IPS-NIHi7 (cell line): ENCODE results near the gene MZF1.
A peak's percentile ranks its signal among the peaks of the same experiment; 100 is the strongest.
"Not testable (repeated sequence)": the region's sequence is repeated elsewhere in the genome, so short reads cannot be mapped to it uniquely, and the experiment has no call there.

Experiments used
- DNase-seq: peaks from one replicate; pipeline ENCODE4 v3.0.0; 2012; ENCODE audit warnings: mixed read lengths; ENCODE audit errors: extremely low spot score

MZF1 gene

GRCh38 chr19:58572818-58573657 lies at the start of gene MZF1:
TSS of gene MZF1 (minus strand) at chr19:58573335. CDS start at chr19:58571389, 1,946 bp downstream.
- peak; percentile 93 for DNase-seq

GRCh38 chr19:58607213-58607612 lies 34.1 kb upstream of the MZF1 start:
- not testable (repeated sequence) for DNase-seq

GRCh38 chr19:58606251-58606896 lies 33.2 kb upstream of the MZF1 start:
- DNase-seq, result not testable (repeated sequence)

- DNase-seq, result no peak
Measured at GRCh38 chr19:58586133-58586765, 13.1 kb upstream of the MZF1 start.

- DNase-seq, result no peak
Measured at GRCh38 chr19:58585442-58586132, 12.5 kb upstream of the MZF1 start.

- DNase-seq, result no peak
Measured at GRCh38 chr19:58584498-58585441, 11.6 kb upstream of the MZF1 start.

DNA sequence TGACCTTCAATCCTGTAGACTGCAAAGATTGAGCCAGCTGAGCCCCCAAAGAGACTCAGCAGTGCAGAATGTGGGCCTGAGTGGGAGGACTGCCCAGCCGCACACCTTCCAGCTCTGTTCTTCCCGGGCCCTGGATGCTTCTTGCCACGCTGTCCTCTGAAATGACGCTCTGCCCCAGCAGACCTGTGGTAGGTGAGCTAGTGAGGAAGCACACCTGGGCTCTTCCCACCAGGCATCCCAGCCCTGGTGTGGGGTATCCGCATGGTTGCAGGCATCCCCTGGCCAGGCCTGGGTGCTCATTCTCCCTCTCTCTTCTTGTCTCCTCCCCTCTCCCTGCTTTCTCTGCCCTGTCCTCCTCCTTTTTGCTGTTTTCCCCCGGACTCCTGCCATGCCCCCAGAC lies 9.8 kb upstream of the MZF1 start:
- DNase-seq, result no peak

- DNase-seq, result peak; percentile 90
Measured at GRCh38 chr19:58581227-58582141, 8.3 kb upstream of the MZF1 start.

DNA sequence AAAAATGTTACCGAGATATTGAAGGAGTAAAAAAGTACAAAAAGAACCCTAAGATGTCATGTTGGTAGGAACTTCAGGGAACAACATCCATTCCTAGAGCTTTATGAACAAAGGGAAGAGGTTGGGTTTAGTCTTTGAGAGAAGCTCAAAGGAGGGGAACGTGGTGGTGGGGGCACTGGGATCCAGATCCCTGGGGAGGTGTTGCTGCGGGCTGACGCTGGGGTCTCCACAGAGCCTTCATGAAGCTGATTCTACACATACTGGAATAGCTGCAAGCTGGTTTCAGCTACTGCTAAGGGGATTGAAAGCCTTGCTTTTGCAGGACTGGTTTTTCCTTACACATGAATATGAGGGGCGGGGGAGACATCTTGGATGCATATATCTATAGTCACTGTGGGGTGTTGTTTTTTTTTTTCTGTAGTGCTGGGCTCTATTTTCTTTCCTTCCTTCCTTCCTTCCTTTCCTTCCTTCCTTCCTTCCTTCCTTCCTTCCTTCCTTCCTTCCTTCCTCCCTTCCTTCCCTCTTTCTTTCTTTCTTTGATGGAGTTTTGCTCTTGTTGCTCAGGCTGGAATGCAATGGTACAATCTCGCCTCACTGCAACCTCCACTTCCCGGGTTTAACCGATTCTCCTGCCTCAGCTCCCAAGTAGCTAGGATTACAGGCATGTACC lies 6.5 kb upstream of the MZF1 start:
- DNase-seq, result no peak

GRCh38 chr19:58578012-58578925 lies 5.1 kb upstream of the MZF1 start:
- DNase-seq, result no peak

GRCh38 chr19:58577581-58577980 lies 4.4 kb upstream of the MZF1 start:
- not testable (repeated sequence) for DNase-seq

DNA sequence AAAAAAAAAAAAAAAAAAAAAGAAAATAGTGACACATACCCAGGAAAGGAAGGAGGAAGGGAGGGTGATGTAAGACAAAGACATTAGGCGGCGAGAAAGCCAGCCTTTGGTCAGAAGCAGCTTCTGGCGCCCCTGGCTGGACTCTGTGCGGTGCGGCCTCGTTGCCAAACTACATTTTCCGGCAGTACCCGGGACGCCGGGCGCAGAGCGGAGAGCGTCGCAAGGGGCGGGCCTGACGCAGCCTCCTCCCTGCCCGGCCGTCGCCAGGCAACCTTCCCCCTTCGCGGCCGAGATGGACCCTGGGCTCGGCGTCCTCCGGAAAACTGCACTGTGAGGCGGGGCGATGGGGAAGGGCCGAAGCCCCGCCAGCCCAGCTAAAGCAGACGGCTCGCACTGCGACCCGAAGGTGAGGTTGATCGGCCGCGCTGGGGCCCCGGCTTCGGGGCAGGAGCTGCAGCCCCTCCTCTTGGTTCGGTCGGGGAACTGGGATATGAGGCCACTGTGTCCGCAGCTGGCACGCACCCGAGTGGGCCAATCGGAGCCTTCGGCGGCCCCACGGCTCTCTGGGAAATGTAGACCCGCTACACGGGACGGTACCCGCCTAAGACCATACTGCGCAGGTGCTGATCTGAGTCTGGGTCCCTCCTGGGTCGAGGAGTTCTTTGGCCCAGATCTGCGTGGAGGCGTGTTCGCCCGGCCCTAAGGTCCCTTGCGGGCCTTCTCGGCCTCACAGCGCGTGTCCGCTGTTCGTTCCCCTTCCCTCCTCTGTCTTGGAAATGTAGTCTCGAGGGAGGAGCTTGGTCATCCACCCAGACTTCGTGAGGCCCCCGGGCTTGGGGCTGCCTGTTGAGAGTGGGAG lies 2.3 kb upstream of the MZF1 start:
- peak; percentile 87 for DNase-seq

GRCh38 chr19:58573658-58574164 lies 576 bp upstream of the MZF1 start:
- DNase-seq, result no peak

- no peak for DNase-seq
Measured at GRCh38 chr19:58572026-58572817, 913 bp downstream of the MZF1 start.

DNA sequence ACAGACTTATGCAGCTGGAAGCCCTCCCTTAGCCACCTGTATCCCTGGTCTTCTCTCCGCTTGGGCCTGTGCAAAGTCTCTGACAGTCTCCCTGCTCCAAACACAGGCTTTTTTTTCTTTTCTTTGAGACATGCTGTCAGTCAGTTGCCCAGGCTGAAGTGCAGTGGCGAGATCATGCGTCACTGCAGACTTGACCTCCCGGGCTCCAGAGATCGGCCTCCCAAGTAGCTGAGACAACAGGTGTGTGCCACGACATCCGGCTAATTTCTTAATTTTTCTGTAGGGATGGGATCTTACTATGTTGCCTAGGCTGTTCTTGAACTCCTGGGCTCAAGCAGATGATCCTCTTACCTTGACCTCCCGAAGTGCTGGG lies 1.6 kb downstream of the MZF1 start:
- no peak for DNase-seq
